A549 (cell line): ENCODE results near the gene NBEAL1. TPM values are rescaled to one million over a fixed set of nuclear protein-coding genes. Genes with fewer than 3 reads are reported as not detected.

Source experiments
- ATAC-seq, 2 experiments: fragments of 200-7000 bp in 1 of 2; fragments of >200 bp in 1 of 2; cut with Nextera tagmentation in 1 of 2; cut with Tn5 transposase in 1 of 2; 3 replicates each; pipeline versions ENCODE4 v1.8.0 to v1.9.1; 2018 to 2020; ENCODE audit warnings: mild to moderate bottlenecking in 1 of 2, moderate library complexity in 1 of 2
- CTCF ChIA-PET: fragments of 300-600 bp; sonication (Branson Sonifier 250); formaldehyde crosslinking; extraction: SDS; loops from one replicate; lab custom pipeline; 2021; ENCODE audit warnings: antibody characterized with exemption, inconsistent platforms; lab: Yijun Ruan, JAX
- POLR2A ChIA-PET: fragments of 350-600 bp; formaldehyde crosslinking; extraction: SDS; loops from one replicate; lab custom pipeline; 2021; ENCODE audit warnings: antibody characterized with exemption, inconsistent platforms; lab: Yijun Ruan, JAX
- DNase-seq, 2 experiments: peaks; one replicate each; pipeline versions ENCODE4 v3.0.0 to v3.0.0-alpha.2; 2011 to 2016; ENCODE audit warnings: low read depth in 1 of 2, low spot score in 1 of 2
- FAIRE-seq: peaks from 2 replicates; lab custom pipeline; 2011; peaks lifted over from hg19 to GRCh38; lab: Jason Lieb, UNC
- H3K27ac ChIP-seq, 2 experiments: fragments of >200 bp; sonication (Bioruptor Twin); formaldehyde crosslinking; 3 replicates each; pipeline ENCODE4 v1.5.1; 2016 to 2017
- H3K4me1 ChIP-seq: fragments of >200 bp; sonication (Bioruptor Twin); formaldehyde crosslinking; 3 replicates; pipeline ENCODE4 v1.6.1; 2016
- H3K4me2 ChIP-seq: fragments of >200 bp; sonication (Bioruptor Twin); formaldehyde crosslinking; 3 replicates; pipeline ENCODE4 v1.6.1; 2016
- H3K4me3 ChIP-seq: fragments of >200 bp; sonication (Bioruptor Twin); formaldehyde crosslinking; 3 replicates; pipeline ENCODE4 v1.5.1; 2016
- H3K9me3 ChIP-seq: fragments of >200 bp; sonication (Bioruptor Twin); formaldehyde crosslinking; 3 replicates; pipeline ENCODE4 v1.6.1; 2016
- CEBPB ChIP-seq, 2 experiments: fragments of >200 bp in 1 of 2; sonication (Bioruptor Twin) in 1 of 2; formaldehyde crosslinking in 1 of 2; IDR thresholded peaks; 2 replicates each; pipeline ENCODE4 v1.6.1; 2012 to 2016
- EHMT2 ChIP-seq: fragments of 200-600 bp; sonication (generic); IDR thresholded peaks from 2 replicates; pipeline ENCODE4 v1.6.1; 2016; ENCODE audit warnings: antibody characterized with exemption, low read depth, mild to moderate bottlenecking, moderate library complexity
- EP300 ChIP-seq, 2 experiments: fragments of >200 bp; sonication (Bioruptor Twin); formaldehyde crosslinking; IDR thresholded peaks; 2 replicates in 1 of 2; 3 replicates in 1 of 2; pipeline ENCODE4 v1.6.1; 2016 to 2017
- FOSB ChIP-seq: fragments of 250-450 bp; sonication (Bioruptor Pico); IDR thresholded peaks from 2 replicates; pipeline ENCODE4 v1.5.0; 2020; ENCODE audit warnings: mild to moderate bottlenecking, moderate library complexity
- HDAC2 ChIP-seq: fragments of 200-600 bp; sonication (generic); IDR thresholded peaks from 2 replicates; pipeline ENCODE4 v1.6.1; 2016
- HOXB13 ChIP-seq: fragments of 250-450 bp; sonication (Bioruptor Pico); IDR thresholded peaks from 2 replicates; pipeline ENCODE4 v1.5.0; 2020; ENCODE audit warnings: low read depth, mild to moderate bottlenecking, moderate library complexity
- KDM5A ChIP-seq: fragments of 200-600 bp; sonication (generic); IDR thresholded peaks from 2 replicates; pipeline ENCODE4 v1.6.1; 2016; ENCODE audit warnings: antibody characterized with exemption, mild to moderate bottlenecking
- MAFK ChIP-seq: fragments of 450-650 bp; IDR thresholded peaks from 2 replicates; pipeline ENCODE4 v1.6.1; 2014; ENCODE audit not compliant: partially characterized antibody
- MYC ChIP-seq: IDR thresholded peaks from 2 replicates; pipeline ENCODE4 v1.6.1; 2012; ENCODE audit warnings: mild to moderate bottlenecking, inconsistent platforms, low read length, improper control_type of control experiment, borderline replicate concordance
- NFE2L2 ChIP-seq: fragments of 150-350 bp; conservative IDR thresholded peaks from 2 replicates; pipeline ENCODE4 v1.6.1; 2014; ENCODE audit warnings: low read length
- NR3C1 ChIP-seq: fragments of >200 bp; sonication (Bioruptor Twin); formaldehyde crosslinking; IDR thresholded peaks from 3 replicates; pipeline ENCODE4 v1.6.1; 2017
- RARB ChIP-seq: fragments of 250-450 bp; sonication (Bioruptor Pico); IDR thresholded peaks from 2 replicates; pipeline ENCODE4 v1.8.0; 2021; ENCODE audit warnings: mild to moderate bottlenecking, moderate library complexity
- WGBS: methylation state at CpG from one replicate; pipeline ENCODE4 v1.1.6; 2017; ENCODE audit errors: missing lambda C conversion rate; 5-methylcytosine and 5-hydroxymethylcytosine counted together
- polyA plus RNA-seq, 4 experiments: library from polyadenylated mRNA; depleted of rRNA in 3 of 4; stranded (reverse); fragments of >200 nt; fragmentation: RNase III in 1 of 4; extraction: RNeasy Plus Mini Kit Qiagen cat#74134 plus additional on column Dnase treatment in 1 of 4; gene quantifications; 2 replicates in 3 of 4; 3 replicates in 1 of 4; pipeline ENCODE4 v1.2.3, GENCODE V29; 2011 to 2017
- TF ChIP-seq, protein P1 (sequence below): IDR thresholded peaks from 2 replicates; pipeline ENCODE4 v1.6.1; 2012
- TF ChIP-seq, protein P2 (sequence below): fragments of >200 bp; sonication (Bioruptor Twin); formaldehyde crosslinking; IDR thresholded peaks from 3 replicates; pipeline ENCODE4 v1.6.1; 2016
- TF ChIP-seq, protein P3 (sequence below): fragments of 150-350 bp; IDR thresholded peaks from 2 replicates; pipeline ENCODE4 v1.6.1; 2014; ENCODE audit warnings: low read depth, mild to moderate bottlenecking, low read length
- TF ChIP-seq, protein P4 (sequence below): fragments of 450-650 bp; IDR thresholded peaks from 2 replicates; pipeline ENCODE4 v1.6.1; 2014; ENCODE audit warnings: antibody characterized with exemption
- TF ChIP-seq, protein P5 (sequence below): fragments of 200-600 bp; sonication (generic); IDR thresholded peaks from 2 replicates; pipeline ENCODE4 v1.6.1; 2016; ENCODE audit warnings: antibody characterized with exemption, mild to moderate bottlenecking, moderate library complexity
- TF ChIP-seq, protein P6 (sequence below): fragments of >200 bp; sonication (Bioruptor Twin); formaldehyde crosslinking; IDR thresholded peaks from 3 replicates; pipeline ENCODE4 v1.5.1; 2016
- TF ChIP-seq, protein P7 (sequence below): fragments of 250-450 bp; sonication (Bioruptor Pico); IDR thresholded peaks from 2 replicates; pipeline ENCODE4 v1.5.0; 2021; ENCODE audit warnings: mild to moderate bottlenecking, moderate library complexity, borderline replicate concordance

Gene NBEAL1
- polyA plus RNA-seq, 2 of the 4 experiments (the other 2 are of a cell fraction), result 3.8 to 11.9 TPM

DNA sequence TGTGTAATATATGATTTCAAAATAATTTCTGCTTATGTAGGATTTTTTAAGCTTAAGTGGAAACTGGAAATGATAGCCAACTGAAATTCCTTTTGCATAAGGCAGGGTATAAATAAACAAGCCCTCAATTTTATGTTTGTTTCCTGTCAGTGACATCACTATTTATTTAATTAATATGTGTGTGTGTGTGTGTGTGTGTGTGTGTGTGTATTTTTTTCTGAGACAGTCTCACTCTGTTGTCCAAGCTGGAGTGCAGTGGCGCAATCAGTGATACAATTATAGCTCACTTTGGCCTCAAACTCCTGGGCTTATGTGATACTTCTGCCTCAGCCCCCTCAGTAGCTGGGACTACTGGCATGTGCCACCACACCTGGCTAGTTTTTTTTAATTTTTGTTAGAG, 194.9 kb downstream of the NBEAL1 start:
- no peak overlapping the region for H3K4me3 ChIP-seq
- TF ChIP-seq MYC (no peak), EHMT2 (no peak), HDAC2 (no peak), FOSB (CRISPR knock-in tag) (no peak), MAFK (no peak), NR3C1 (no peak), RARB (CRISPR knock-in tag) (no peak), EP300 (IDR thresholded peaks at IDR 0.05) (no peak), HOXB13 (CRISPR knock-in tag) (no peak), NFE2L2 (no peak), KDM5A (no peak), CEBPB (IDR thresholded peaks at IDR 0.05) (no peak)
- TF ChIP-seq, protein P1, sequence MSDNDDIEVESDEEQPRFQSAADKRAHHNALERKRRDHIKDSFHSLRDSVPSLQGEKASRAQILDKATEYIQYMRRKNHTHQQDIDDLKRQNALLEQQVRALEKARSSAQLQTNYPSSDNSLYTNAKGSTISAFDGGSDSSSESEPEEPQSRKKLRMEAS, result no peak
- TF ChIP-seq, protein P2, sequence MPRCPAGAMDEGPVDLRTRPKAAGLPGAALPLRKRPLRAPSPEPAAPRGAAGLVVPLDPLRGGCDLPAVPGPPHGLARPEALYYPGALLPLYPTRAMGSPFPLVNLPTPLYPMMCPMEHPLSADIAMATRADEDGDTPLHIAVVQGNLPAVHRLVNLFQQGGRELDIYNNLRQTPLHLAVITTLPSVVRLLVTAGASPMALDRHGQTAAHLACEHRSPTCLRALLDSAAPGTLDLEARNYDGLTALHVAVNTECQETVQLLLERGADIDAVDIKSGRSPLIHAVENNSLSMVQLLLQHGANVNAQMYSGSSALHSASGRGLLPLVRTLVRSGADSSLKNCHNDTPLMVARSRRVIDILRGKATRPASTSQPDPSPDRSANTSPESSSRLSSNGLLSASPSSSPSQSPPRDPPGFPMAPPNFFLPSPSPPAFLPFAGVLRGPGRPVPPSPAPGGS, result no peak
- TF ChIP-seq, protein P3, sequence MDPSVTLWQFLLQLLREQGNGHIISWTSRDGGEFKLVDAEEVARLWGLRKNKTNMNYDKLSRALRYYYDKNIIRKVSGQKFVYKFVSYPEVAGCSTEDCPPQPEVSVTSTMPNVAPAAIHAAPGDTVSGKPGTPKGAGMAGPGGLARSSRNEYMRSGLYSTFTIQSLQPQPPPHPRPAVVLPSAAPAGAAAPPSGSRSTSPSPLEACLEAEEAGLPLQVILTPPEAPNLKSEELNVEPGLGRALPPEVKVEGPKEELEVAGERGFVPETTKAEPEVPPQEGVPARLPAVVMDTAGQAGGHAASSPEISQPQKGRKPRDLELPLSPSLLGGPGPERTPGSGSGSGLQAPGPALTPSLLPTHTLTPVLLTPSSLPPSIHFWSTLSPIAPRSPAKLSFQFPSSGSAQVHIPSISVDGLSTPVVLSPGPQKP, result no peak
- TF ChIP-seq, protein P4, sequence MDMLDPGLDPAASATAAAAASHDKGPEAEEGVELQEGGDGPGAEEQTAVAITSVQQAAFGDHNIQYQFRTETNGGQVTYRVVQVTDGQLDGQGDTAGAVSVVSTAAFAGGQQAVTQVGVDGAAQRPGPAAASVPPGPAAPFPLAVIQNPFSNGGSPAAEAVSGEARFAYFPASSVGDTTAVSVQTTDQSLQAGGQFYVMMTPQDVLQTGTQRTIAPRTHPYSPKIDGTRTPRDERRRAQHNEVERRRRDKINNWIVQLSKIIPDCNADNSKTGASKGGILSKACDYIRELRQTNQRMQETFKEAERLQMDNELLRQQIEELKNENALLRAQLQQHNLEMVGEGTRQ, result no peak
- TF ChIP-seq, protein P5, sequence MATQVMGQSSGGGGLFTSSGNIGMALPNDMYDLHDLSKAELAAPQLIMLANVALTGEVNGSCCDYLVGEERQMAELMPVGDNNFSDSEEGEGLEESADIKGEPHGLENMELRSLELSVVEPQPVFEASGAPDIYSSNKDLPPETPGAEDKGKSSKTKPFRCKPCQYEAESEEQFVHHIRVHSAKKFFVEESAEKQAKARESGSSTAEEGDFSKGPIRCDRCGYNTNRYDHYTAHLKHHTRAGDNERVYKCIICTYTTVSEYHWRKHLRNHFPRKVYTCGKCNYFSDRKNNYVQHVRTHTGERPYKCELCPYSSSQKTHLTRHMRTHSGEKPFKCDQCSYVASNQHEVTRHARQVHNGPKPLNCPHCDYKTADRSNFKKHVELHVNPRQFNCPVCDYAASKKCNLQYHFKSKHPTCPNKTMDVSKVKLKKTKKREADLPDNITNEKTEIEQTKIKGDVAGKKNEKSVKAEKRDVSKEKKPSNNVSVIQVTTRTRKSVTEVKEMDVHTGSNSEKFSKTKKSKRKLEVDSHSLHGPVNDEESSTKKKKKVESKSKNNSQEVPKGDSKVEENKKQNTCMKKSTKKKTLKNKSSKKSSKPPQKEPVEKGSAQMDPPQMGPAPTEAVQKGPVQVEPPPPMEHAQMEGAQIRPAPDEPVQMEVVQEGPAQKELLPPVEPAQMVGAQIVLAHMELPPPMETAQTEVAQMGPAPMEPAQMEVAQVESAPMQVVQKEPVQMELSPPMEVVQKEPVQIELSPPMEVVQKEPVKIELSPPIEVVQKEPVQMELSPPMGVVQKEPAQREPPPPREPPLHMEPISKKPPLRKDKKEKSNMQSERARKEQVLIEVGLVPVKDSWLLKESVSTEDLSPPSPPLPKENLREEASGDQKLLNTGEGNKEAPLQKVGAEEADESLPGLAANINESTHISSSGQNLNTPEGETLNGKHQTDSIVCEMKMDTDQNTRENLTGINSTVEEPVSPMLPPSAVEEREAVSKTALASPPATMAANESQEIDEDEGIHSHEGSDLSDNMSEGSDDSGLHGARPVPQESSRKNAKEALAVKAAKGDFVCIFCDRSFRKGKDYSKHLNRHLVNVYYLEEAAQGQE, result no peak
- TF ChIP-seq, protein P6, sequence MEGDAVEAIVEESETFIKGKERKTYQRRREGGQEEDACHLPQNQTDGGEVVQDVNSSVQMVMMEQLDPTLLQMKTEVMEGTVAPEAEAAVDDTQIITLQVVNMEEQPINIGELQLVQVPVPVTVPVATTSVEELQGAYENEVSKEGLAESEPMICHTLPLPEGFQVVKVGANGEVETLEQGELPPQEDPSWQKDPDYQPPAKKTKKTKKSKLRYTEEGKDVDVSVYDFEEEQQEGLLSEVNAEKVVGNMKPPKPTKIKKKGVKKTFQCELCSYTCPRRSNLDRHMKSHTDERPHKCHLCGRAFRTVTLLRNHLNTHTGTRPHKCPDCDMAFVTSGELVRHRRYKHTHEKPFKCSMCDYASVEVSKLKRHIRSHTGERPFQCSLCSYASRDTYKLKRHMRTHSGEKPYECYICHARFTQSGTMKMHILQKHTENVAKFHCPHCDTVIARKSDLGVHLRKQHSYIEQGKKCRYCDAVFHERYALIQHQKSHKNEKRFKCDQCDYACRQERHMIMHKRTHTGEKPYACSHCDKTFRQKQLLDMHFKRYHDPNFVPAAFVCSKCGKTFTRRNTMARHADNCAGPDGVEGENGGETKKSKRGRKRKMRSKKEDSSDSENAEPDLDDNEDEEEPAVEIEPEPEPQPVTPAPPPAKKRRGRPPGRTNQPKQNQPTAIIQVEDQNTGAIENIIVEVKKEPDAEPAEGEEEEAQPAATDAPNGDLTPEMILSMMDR, result no peak
- TF ChIP-seq, protein P7, sequence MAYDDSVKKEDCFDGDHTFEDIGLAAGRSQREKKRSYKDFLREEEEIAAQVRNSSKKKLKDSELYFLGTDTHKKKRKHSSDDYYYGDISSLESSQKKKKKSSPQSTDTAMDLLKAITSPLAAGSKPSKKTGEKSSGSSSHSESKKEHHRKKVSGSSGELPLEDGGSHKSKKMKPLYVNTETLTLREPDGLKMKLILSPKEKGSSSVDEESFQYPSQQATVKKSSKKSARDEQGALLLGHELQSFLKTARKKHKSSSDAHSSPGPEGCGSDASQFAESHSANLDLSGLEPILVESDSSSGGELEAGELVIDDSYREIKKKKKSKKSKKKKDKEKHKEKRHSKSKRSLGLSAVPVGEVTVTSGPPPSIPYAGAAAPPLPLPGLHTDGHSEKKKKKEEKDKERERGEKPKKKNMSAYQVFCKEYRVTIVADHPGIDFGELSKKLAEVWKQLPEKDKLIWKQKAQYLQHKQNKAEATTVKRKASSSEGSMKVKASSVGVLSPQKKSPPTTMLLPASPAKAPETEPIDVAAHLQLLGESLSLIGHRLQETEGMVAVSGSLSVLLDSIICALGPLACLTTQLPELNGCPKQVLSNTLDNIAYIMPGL, result no peak
- DNase-seq, result no peak
- ChIA-PET CTCF (interaction anchor here (0.6 kb wide), 1 partner anchor 1887 kb away, joined by 4 read pairs; no protein-coding TSS in a partner anchor), POLR2A (no interaction called here)
- no peak for FAIRE-seq
- H3K4me2 ChIP-seq, result no peak overlapping the region
- no peaks in the 10 kb centered on the region for H3K9me3 ChIP-seq
- 88% methylated on average over 1 of the region's 1 CpG for WGBS
- H3K27ac ChIP-seq, result no peak overlapping the region
- no peaks in the 10 kb centered on the region for H3K4me1 ChIP-seq
- ATAC-seq, result no peak
